ENCODE results near the gene SLC39A11.

- TF ChIP-seq CTCF (IDR thresholded peaks at IDR 0.05): no peak
- no peak for TF ChIP-seq EZH2 (IDR thresholded peaks at IDR 0.05)
These were observed 208.4 kb downstream of the SLC39A11 start for GRCh38 chr17:72884066-72884465.
